NCI-H128 (cell line): Measurements from ENCODE around the gene MARCHF11.

Source experiments
- DNase-seq: peaks from one replicate; lab custom pipeline; 2025; ENCODE audit not compliant: unreplicated experiment; lab: John Stamatoyannopoulos, UW

The MARCHF11 gene

DNA sequence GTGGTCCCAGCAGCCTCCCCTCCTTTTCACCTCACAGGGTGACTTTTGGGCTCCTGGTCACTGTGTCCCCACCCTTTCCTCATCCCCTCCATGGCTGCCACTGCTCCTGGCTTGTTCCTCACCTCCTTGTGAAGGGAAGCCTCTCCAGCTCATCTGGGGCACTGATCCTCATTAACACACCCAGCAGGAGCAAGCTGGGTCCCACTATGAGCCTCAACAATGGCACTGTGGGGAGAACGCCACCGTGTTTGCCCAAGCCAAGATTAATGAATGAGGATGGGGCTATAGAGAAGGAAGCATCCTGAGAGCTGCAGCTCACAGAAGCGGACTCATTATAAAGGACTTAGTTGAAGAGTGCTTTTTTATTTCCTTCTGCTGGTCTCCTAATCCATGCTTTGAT, 118.4 kb downstream of the MARCHF11 start:
- no peak for DNase-seq

DNA sequence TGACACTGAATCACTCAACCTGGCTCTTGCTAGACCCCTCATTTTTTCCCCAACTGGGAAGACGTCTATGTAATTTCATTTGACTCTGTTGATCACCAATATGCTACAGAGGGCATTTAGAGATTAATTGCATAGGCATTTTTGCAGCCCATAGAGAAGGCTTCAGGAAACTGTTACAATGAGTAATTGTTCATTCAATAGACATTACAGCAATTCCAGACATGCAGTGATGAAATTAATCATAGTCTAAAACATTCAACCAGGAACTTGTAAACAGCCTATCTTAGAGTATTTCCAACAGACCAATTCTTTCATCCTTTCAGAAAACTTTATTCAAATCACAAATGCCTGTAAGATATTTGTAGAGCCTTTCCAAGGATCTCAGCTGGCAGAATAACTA, 122.3 kb downstream of the MARCHF11 start:
- no peak for DNase-seq

DNA sequence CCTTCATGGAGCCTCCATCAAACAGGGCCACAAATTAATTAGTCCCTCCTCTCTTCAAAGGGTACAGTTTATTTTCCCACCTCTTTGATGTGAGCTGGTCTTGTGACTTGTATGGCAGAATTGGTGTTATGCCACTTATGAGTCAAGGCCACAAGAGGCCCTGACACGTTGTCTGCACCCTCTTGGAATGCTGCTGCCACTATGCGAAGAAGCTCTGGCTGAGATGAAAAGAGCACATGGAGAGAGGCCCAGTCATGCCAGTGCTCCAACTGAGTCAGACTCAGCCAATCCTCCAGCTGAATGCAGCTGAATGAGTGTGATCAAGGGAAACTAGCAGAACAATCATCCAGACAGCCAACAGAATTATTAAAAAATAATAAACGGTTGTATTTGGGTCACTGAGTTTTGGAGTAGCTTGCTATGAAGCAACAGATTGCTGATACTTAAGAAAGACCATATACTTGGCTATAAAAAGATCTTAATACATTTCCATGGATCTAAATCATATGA, 128.3 kb downstream of the MARCHF11 start:
- DNase-seq, result no peak

DNA sequence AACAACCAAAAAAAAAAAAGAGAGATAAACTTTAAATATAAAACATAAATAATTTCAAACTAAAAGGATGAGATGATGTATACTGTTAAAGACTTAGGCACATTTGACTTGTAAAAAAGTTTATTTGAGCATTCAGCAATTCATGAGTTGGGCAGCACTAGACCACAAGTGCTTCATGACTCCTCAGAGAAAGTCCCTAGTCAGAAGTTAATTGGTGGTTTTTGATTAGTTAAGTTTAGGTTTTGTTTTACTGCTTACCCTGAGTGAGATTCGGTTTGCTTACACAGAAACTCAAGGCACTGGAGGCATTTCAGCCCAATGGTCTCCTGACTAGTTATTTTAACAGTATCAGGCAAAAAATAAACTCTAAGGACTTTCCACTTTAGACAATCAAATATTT, 129.2 kb downstream of the MARCHF11 start:
- DNase-seq, result no peak

DNA sequence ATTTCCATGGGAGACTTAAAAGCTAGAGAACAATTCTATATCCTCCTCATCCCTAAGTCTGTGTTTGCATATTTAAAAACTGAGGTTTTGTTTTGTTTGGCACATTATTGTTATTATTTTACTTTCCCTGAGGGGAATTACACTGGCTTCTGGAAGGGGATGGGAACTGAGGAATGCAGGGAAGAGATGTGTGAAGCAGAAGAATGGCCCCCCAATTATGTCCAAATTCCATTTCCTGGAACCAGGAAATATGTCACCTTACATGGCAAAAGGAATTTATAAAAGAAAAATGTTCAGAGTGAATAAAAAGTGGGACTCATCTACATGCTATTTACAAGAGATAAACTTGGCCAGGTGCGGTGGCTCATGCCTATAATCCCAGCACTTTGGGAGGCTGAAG, 129.8 kb downstream of the MARCHF11 start:
- no peak for DNase-seq

DNA sequence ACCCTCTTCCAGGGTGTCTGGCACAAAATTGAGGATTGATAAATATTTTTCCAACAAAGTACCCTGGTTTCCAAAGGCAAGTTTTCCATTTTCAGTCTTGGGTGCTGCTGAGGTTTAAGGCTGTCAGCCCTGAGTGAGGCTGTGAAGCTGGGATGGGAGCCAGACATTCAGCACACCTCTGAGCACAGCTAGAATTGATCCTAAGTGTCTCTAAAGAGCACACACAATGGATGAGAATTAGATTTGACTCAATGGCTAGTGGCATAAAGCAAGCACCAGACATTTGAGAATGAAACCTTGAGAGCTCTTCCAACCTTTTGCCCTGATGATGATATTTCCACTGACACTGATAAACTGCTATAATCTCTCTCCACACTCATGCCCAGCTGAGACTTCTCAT, 131.5 kb downstream of the MARCHF11 start:
- no peak for DNase-seq

DNA sequence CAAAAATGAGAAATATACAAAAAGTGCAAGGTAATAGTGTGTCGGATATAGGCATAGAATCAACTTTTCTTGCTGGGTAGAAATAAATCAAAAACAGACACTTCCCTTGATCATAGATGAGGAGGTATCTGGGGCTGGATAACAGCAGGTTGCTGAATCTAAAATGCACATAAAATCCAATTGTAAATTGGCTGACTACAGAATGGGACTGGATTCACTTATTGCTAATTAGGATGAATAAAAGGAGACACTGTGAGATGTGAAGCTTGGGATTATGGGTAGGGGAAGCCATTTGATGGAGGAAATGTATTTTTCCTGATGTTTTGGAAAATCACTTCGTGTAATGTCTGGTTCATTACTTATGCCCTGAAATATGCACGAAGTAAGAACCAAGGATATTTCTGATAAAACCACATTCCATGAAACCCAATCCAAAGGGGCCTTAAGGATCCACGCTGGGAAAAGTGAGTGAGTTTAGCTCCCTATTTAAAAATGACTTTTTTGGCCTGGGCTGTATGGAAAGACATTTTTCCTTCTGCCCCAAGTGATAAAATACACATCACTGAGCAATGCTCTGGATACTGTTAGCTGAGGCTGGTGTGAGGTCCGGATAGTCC, 136.1 kb downstream of the MARCHF11 start:
- no peak for DNase-seq

DNA sequence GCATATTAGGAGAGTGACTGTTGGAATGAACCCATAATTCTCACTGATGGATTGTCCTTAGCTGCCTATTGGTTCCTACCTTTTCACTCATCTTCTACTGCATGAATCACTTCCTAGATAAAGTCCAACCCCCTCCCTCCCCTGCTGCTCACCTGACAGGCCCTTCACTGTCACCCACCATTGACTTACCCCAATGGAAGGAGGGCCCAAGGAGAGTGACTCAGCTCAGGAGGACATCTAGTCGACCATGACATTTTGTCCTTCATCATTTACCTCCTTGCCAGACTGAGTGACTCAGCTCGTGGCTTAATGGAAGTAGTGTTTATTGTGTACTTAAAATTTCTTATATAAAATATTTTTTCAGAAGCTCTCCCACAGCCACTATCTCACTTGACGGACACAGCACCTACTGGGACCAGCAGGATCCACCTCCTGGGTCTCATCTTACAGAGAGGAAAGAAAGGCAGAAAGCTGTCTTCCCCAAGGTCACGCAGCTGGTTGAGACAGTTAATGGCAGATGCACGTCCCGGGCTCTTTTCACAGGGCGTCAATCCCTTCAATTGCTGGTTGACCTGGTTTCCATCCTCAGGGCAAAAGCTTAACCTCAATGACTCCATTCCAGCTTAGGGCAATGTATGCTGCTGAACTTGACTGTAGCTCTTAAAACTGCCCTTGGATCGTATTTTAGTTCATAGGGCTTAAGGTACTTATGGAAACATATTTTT, 142.3 kb downstream of the MARCHF11 start:
- no peak for DNase-seq

DNA sequence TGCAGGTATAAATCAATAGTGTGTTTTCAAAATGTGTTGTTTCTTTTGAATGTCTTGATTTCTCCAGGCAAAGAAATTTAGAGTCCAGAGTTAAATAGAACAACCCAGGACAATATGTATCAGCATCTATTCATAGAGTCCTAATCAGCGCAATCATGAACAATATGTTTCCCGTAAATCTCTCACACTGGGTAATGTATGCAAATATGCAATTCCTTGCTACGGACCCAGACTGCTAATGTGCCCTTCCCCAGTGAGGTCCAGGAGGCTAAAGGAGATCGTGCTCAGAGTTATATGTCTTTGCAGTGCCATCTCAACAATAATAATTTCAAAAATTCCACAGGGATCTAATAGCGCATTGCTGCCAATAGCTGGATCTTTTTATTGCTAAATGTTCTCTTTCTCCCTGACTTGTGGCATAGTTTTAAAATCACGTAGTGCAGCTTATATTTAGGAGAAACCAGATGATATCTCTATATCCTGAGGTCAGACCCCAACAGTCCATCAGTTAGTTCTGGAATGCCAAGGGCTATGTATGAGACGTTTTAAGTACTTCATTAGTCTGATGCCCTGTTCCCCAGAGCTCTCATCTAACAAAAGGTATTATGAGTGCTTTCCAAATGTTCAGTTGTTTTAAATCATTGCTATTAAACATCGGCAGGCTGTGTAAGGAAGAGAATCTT, 145.1 kb downstream of the MARCHF11 start:
- DNase-seq, result no peak

DNA sequence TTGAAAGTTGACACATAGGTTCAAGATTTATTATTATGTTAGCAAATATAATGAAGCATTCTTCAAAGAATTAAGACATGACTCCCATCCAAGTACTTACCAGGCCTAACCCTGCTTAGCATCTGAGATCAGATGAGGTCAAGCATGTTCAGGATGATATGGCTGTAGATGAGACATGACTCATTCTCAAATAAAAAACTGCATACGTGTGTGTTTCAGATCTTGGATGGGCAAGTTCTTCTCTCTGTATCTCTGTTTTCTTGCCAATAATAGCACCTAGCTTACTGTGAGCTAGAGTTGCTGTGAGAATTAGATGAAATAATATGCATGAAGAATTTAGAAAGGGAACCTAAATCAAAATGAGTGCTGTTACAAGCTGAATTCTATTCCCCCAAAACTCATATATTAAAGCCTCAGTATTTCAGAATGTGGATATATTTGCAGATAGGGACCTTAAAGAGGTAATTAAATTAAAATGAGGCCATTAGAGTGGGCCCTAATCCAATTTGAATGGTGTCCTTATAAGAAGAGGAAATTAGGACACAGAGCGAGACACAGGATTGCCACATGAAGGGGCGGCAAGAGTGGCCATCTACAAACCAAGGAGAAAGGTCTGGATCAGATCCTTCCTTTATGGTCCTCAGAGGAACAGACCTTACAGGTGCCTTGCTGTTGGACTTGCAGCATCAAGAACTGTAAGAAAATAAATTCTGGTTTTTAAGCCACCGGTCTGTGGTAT, 146.2 kb downstream of the MARCHF11 start:
- DNase-seq, result no peak

DNA sequence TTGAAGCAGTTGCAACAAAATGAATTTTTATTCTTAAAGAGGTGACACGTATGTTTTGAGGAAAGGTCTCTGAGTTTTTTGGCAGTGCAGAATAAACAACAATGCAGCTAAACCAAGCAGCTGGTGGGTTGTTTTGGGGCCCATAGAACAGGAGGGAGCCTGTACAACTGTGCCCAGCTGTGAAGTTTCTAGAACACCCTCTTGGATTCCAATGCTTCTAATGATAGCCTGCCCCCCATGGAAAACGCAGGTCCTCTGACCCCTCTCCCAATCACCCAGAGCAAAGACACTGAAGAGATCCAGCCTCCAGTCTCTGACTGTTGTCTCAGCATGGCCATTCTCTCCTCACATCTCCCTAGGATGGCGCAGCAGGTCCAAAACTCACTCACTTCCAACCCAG, 150.9 kb downstream of the MARCHF11 start:
- DNase-seq, result no peak

DNA sequence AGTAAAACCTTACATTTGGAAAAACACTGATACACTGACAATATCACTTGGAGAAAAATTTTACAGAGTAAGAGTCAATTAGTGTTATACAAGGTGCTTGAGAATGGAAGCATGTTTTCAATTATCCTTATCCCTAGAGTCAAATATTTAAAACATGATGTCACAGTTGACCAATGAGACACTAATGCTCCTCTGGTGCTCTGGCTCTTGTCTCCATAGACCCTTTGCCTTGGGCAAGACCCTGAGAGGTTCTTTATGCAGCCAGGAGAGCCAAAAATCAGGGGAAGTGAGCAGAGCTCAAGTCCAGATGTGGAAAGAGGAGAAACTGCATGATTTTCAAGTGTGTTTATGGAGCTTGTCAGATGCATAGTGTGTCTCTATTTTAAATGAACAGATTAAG, 153.9 kb downstream of the MARCHF11 start:
- no peak for DNase-seq

DNA sequence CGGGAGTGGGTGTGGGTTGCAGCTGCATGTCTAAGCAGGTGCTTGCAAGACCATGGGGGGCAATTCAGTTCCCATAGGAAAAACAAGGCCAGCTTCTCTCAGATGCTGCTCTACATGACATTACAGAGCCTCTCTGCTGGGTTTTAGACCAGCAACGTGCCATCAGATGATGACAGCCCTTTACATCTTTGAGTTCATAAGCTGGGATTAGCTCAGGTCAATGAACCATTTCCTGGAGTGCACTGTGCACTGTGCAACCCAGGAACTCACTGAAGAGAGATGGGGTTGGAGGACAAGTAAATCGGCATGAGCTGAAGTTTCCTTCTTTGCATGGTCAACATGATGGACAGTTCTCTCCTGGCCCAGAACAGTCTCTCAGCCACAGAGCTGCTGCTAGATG, 160.6 kb downstream of the MARCHF11 start:
- DNase-seq, result no peak

DNA sequence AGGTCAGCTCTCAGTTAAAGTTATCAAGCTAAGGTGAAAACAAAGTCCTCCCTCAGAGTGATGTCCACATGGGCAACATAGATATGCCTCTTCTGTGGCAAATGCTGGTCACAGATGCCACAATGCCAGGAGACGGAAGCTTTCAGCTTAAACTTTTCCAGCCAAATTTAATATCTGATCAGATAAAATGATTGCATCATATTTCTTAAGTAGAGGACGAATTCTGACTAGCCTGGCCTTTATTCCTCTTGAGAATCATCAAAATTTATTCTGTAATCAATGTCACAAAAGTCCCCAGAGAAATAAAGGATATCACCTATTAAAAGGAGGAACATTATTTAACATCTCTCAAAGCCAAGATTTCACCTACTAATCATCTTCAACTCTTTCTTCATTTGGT, 161.9 kb downstream of the MARCHF11 start:
- DNase-seq, result no peak
